DOHH2 (cell line): ENCODE results near the gene LRRC8D.

ENCODE experiments used
- H3F3A ChIP-seq: fragments of 200-600 bp; sonication (generic), shearing (Covaris generic); 2 replicates; pipeline ENCODE4 v1.6.0; 2016; ENCODE audit warnings: antibody characterized with exemption, mild to moderate bottlenecking; ENCODE audit not compliant: control insufficient read depth, insufficient read depth
- H3K27ac ChIP-seq: fragments of 200-600 bp; sonication (generic); 2 replicates; pipeline ENCODE4 v1.5.1; 2014; ENCODE audit warnings: low read depth, mild to moderate bottlenecking, low read length, moderate library complexity
- H3K27me3 ChIP-seq: fragments of 200-600 bp; sonication (generic); 2 replicates; pipeline ENCODE4 v1.6.1; 2014; ENCODE audit warnings: mild to moderate bottlenecking, low read length, mixed read lengths; ENCODE audit not compliant: control insufficient read depth
- H3K36me3 ChIP-seq: fragments of 200-600 bp; sonication (generic); 2 replicates; pipeline ENCODE4 v1.6.1; 2014; ENCODE audit warnings: mild to moderate bottlenecking, low read length, moderate library complexity, mixed read lengths; ENCODE audit not compliant: control insufficient read depth
- H3K4me1 ChIP-seq: fragments of 200-600 bp; sonication (generic); 2 replicates; pipeline ENCODE4 v1.6.1; 2014; ENCODE audit warnings: mild to moderate bottlenecking, low read length, mixed read lengths; ENCODE audit not compliant: control insufficient read depth
- H3K4me2 ChIP-seq: fragments of 200-600 bp; sonication (generic); 2 replicates; pipeline ENCODE4 v1.6.0; 2014; ENCODE audit warnings: mild to moderate bottlenecking, low read length, moderate library complexity
- H3K4me3 ChIP-seq: fragments of 200-600 bp; sonication (generic); 2 replicates; pipeline ENCODE4 v1.5.1; 2014; ENCODE audit warnings: mild to moderate bottlenecking, low read length, mixed read lengths
- H3K79me2 ChIP-seq: fragments of 200-600 bp; sonication (generic); 2 replicates; pipeline ENCODE4 v1.6.1; 2014; ENCODE audit warnings: mild to moderate bottlenecking, low read length, mixed read lengths; ENCODE audit not compliant: control insufficient read depth
- H3K9me2 ChIP-seq: fragments of 200-600 bp; sonication (generic); replicated peaks from 2 replicates; pipeline ENCODE4 v1.6.1; 2014; ENCODE audit warnings: mild to moderate bottlenecking, low read length, mixed read lengths; ENCODE audit not compliant: control insufficient read depth
- H3K9me3 ChIP-seq: fragments of 200-600 bp; sonication (generic); 2 replicates; pipeline ENCODE4 v1.6.1; 2014; ENCODE audit warnings: antibody characterized with exemption, low read length, mixed read lengths; ENCODE audit not compliant: control insufficient read depth, insufficient read depth
- H4K20me1 ChIP-seq: fragments of 200-600 bp; sonication (generic); 2 replicates; pipeline ENCODE4 v1.6.0; 2014; ENCODE audit warnings: low read depth, mild to moderate bottlenecking, antibody characterized with exemption, low read length, moderate library complexity; ENCODE audit not compliant: control insufficient read depth, insufficient read depth
- CTCF ChIP-seq: fragments of 200-600 bp; sonication (generic); IDR thresholded peaks from one replicate; pipeline ENCODE4 v1.5.1; 2014; ENCODE audit warnings: antibody characterized with exemption, mild to moderate bottlenecking, low read depth, low read length; ENCODE audit not compliant: poor library complexity, severe bottlenecking
- EZH2phosphoT487 ChIP-seq: fragments of 200-600 bp; sonication (generic); IDR thresholded peaks from 2 replicates; pipeline ENCODE4 v1.6.1; 2017; ENCODE audit warnings: borderline replicate concordance, mild to moderate bottlenecking, antibody characterized with exemption, low read length, moderate library complexity, mixed read lengths

LRRC8D gene

GRCh38 chr1:89928506-89928905 is 107.7 kb downstream of the LRRC8D start:
- H3F3A ChIP-seq = no peaks in the 10 kb centered on the region
- H3K27ac ChIP-seq = no peak overlapping the region
- peaks cover 11% of the 10 kb centered on the region for H3K4me1 ChIP-seq
- peaks cover 11% of the 10 kb centered on the region; the same call in 1 of the 2 replicates for H3K36me3 ChIP-seq
- no peak overlapping the region for H3K4me3 ChIP-seq
- no peaks in the 10 kb centered on the region for H3K79me2 ChIP-seq
- H3K9me3 ChIP-seq = peaks cover 2% of the 10 kb centered on the region; the same call in 1 of the 2 replicates
- no peaks in the 10 kb centered on the region for H3K27me3 ChIP-seq
- no peaks in the 10 kb centered on the region for H4K20me1 ChIP-seq
- H3K4me2 ChIP-seq = peak overlapping the region; percentile 11
- H3K9me2 ChIP-seq = no peaks in the 10 kb centered on the region
- no peak for TF ChIP-seq EZH2phosphoT487
- no peak for TF ChIP-seq CTCF

- H3K9me3 ChIP-seq = no peaks in the 10 kb centered on the region
- no peak overlapping the region for H3K4me2 ChIP-seq
- H3K27ac ChIP-seq = no peak overlapping the region
- H3K36me3 ChIP-seq = peaks cover 17% of the 10 kb centered on the region
- no peaks in the 10 kb centered on the region for H3K79me2 ChIP-seq
- no peaks in the 10 kb centered on the region for H3F3A ChIP-seq
- no peaks in the 10 kb centered on the region for H3K9me2 ChIP-seq
- H3K4me1 ChIP-seq = peaks cover 11% of the 10 kb centered on the region
- no peak for TF ChIP-seq CTCF
- TF ChIP-seq EZH2phosphoT487 = no peak
- no peaks in the 10 kb centered on the region for H4K20me1 ChIP-seq
- H3K27me3 ChIP-seq = no peaks in the 10 kb centered on the region
- H3K4me3 ChIP-seq = no peak overlapping the region
Observed at GRCh38 chr1:89929467-89930063, 108.7 kb downstream of the LRRC8D start.

- Histone ChIP-seq H4K20me1 (no peaks in the 10 kb centered on the region), H3K4me3 (no peak overlapping the region), H3K9me2 (no peaks in the 10 kb centered on the region), H3F3A (no peaks in the 10 kb centered on the region), H3K4me2 (no peak overlapping the region), H3K4me1 (peaks cover 11% of the 10 kb centered on the region), H3K79me2 (no peaks in the 10 kb centered on the region), H3K27ac (no peak overlapping the region), H3K9me3 (no peaks in the 10 kb centered on the region), H3K36me3 (peaks cover 23% of the 10 kb centered on the region), H3K27me3 (no peaks in the 10 kb centered on the region)
- no peak for TF ChIP-seq CTCF
- TF ChIP-seq EZH2phosphoT487 = no peak
Observed at GRCh38 chr1:89930579-89930978, 109.7 kb downstream of the LRRC8D start.
